Transverse colon (tissue), 4 donors: Measurements from ENCODE around the gene TFAM.

ENCODE experiments used
- POLR2A ChIP-seq: fragments of 450-650 bp; IDR thresholded peaks from one replicate; pipeline ENCODE4 v1.6.1; 2016; ENCODE audit warnings: antibody characterized with exemption, mild to moderate bottlenecking, moderate library complexity
- POLR2AphosphoS5 ChIP-seq, 3 donors: sonication (generic); formaldehyde crosslinking; IDR thresholded peaks; one replicate each; pipeline ENCODE4 v1.6.1; 2016; ENCODE audit warnings: antibody characterized with exemption in 3 of 3
- TF ChIP-seq, protein P1 (sequence below), 5 experiments: fragments of 200-600 bp in 3 of 5; fragments of 450-650 bp in 2 of 5; sonication (generic) in 3 of 5; IDR thresholded peaks; 1 replicate in 2 of 5; 2 replicates in 3 of 5; pipeline ENCODE4 v1.5.1; 2016 to 2017; ENCODE audit warnings: antibody characterized with exemption in 5 of 5, inconsistent platforms in 3 of 5, mild to moderate bottlenecking in 2 of 5, moderate library complexity in 1 of 5

- TF ChIP-seq POLR2AphosphoS5 (IDR thresholded peaks at IDR 0.05): no peak
- TF ChIP-seq, protein P1, sequence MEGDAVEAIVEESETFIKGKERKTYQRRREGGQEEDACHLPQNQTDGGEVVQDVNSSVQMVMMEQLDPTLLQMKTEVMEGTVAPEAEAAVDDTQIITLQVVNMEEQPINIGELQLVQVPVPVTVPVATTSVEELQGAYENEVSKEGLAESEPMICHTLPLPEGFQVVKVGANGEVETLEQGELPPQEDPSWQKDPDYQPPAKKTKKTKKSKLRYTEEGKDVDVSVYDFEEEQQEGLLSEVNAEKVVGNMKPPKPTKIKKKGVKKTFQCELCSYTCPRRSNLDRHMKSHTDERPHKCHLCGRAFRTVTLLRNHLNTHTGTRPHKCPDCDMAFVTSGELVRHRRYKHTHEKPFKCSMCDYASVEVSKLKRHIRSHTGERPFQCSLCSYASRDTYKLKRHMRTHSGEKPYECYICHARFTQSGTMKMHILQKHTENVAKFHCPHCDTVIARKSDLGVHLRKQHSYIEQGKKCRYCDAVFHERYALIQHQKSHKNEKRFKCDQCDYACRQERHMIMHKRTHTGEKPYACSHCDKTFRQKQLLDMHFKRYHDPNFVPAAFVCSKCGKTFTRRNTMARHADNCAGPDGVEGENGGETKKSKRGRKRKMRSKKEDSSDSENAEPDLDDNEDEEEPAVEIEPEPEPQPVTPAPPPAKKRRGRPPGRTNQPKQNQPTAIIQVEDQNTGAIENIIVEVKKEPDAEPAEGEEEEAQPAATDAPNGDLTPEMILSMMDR (IDR thresholded peaks at IDR 0.05): no peak
- TF ChIP-seq POLR2A: no peak
These were observed 50.9 kb downstream of the TFAM start for GRCh38 chr10:58436071-58436470.
